H7 (cell line): ENCODE data around the gene CIB2. TPM values are rescaled to one million over a fixed set of nuclear protein-coding genes. Genes with fewer than 3 reads are reported as not detected.

Experiments
- DNase-seq: peaks from one replicate; pipeline ENCODE4 v3.0.0; 2012
- H3K27me3 ChIP-seq: 2 replicates; pipeline ENCODE4 v1.6.0; 2011; ENCODE audit warnings: mild to moderate bottlenecking, low read length; ENCODE audit not compliant: control insufficient read depth, insufficient read depth
- H3K36me3 ChIP-seq: replicated peaks from 2 replicates; pipeline ENCODE4 v1.5.1; 2011; ENCODE audit warnings: low read length; ENCODE audit not compliant: control insufficient read depth, insufficient read depth
- H3K4me3 ChIP-seq: 2 replicates; pipeline ENCODE4 v1.5.1; 2011; ENCODE audit warnings: low read depth, mild to moderate bottlenecking, control low read depth, low read length, moderate library complexity; ENCODE audit not compliant: insufficient read depth
- total RNA-seq: library from RNA; depleted of rRNA; stranded (reverse); fragments of >200 nt; shearing (Covaris generic); gene quantifications from 2 replicates; pipeline ENCODE4 v1.2.3, GENCODE V29; 2014

Gene CIB2
- total RNA-seq, 1 experiment from 2014 or later: 64.5 TPM

- H3K4me3 ChIP-seq: peak overlapping the region; percentile 88
- no peaks in the 10 kb centered on the region for H3K27me3 ChIP-seq
- peak; percentile 71 for DNase-seq
- no peaks in the 10 kb centered on the region for H3K36me3 ChIP-seq
These were observed 565 bp downstream of the CIB2 start for GRCh38 chr15:78130466-78131294.

- H3K36me3 ChIP-seq: no peaks in the 10 kb centered on the region
- DNase-seq: no peak
- H3K27me3 ChIP-seq: no peaks in the 10 kb centered on the region
- no peak overlapping the region for H3K4me3 ChIP-seq
These were observed 1.4 kb downstream of the CIB2 start for GRCh38 chr15:78129751-78130287.

GRCh38 chr15:78129077-78129750 lies 2.0 kb downstream of the CIB2 start:
- Histone ChIP-seq H3K27me3 (no peaks in the 10 kb centered on the region), H3K36me3 (no peaks in the 10 kb centered on the region), H3K4me3 (no peak overlapping the region)
- peak; percentile 66 for DNase-seq

GRCh38 chr15:78127882-78128281 lies 3.4 kb downstream of the CIB2 start:
- Histone ChIP-seq H3K4me3 (no peak overlapping the region), H3K27me3 (no peaks in the 10 kb centered on the region), H3K36me3 (no peaks in the 10 kb centered on the region)
- DNase-seq: no peak

- DNase-seq: no peak
- H3K36me3 ChIP-seq: no peaks in the 10 kb centered on the region; the same call in 1 of the 2 replicates
- H3K27me3 ChIP-seq: no peaks in the 10 kb centered on the region
- no peak overlapping the region for H3K4me3 ChIP-seq
These were observed 6.0 kb downstream of the CIB2 start for GRCh38 chr15:78125267-78125666.

- Histone ChIP-seq H3K36me3 (no peaks in the 10 kb centered on the region; the same call in 1 of the 2 replicates), H3K4me3 (no peak overlapping the region)
- DNase-seq: no peak
These were observed 10.7 kb downstream of the CIB2 start for GRCh38 chr15:78120523-78120922.

GRCh38 chr15:78112551-78112950 lies 18.7 kb downstream of the CIB2 start:
- H3K4me3 ChIP-seq: no peak overlapping the region
- no peak for DNase-seq
- H3K27me3 ChIP-seq: no peaks in the 10 kb centered on the region
- peaks cover 1% of the 10 kb centered on the region for H3K36me3 ChIP-seq

More at GRCh38 chr15:78120523-78120922, 10.7 kb downstream of the CIB2 start:
- H3K27me3 ChIP-seq: no peaks in the 10 kb centered on the region

GRCh38 chr15:78111788-78112187 lies 19.5 kb downstream of the CIB2 start:
- Histone ChIP-seq H3K4me3 (no peak overlapping the region), H3K36me3 (peaks cover 1% of the 10 kb centered on the region), H3K27me3 (no peaks in the 10 kb centered on the region)
- no peak for DNase-seq

- H3K4me3 ChIP-seq: no peak overlapping the region
- DNase-seq: no peak
- H3K36me3 ChIP-seq: peaks cover 1% of the 10 kb centered on the region
- H3K27me3 ChIP-seq: no peaks in the 10 kb centered on the region
These were observed 20.2 kb downstream of the CIB2 start for GRCh38 chr15:78110916-78111475.

- Histone ChIP-seq H3K36me3 (peaks cover 2% of the 10 kb centered on the region), H3K4me3 (no peak overlapping the region), H3K27me3 (no peaks in the 10 kb centered on the region)
- DNase-seq: no peak
These were observed 21.1 kb downstream of the CIB2 start for GRCh38 chr15:78110096-78110495.

- H3K36me3 ChIP-seq: peaks cover 2% of the 10 kb centered on the region
- no peak overlapping the region for H3K4me3 ChIP-seq
- no peaks in the 10 kb centered on the region for H3K27me3 ChIP-seq
- DNase-seq: no peak
These were observed 22.1 kb downstream of the CIB2 start for GRCh38 chr15:78109156-78109555.

GRCh38 chr15:78108300-78109084 lies 22.8 kb downstream of the CIB2 start:
- no peaks in the 10 kb centered on the region for H3K27me3 ChIP-seq
- H3K36me3 ChIP-seq: peaks cover 2% of the 10 kb centered on the region
- peak; percentile 94 for DNase-seq
- no peak overlapping the region for H3K4me3 ChIP-seq

- no peak overlapping the region for H3K4me3 ChIP-seq
- H3K36me3 ChIP-seq: peaks cover 2% of the 10 kb centered on the region
- no peaks in the 10 kb centered on the region for H3K27me3 ChIP-seq
- no peak for DNase-seq
These were observed 23.8 kb downstream of the CIB2 start for GRCh38 chr15:78107471-78107870.
